Measurements from ENCODE around the gene UBA52.
A peak's percentile ranks its signal among the peaks of the same experiment; 100 is the strongest.

- TF ChIP-seq CTCF (IDR thresholded peaks at IDR 0.05 in 4 of 5, conservative IDR thresholded peaks at IDR 0.05 in 1 of 5) (peak in 3 of 5 experiments; percentile 34 to 39 (median 36)), POLR2A (IDR thresholded peaks at IDR 0.05) (no peak)
These were observed 18.9 kb downstream of the UBA52 start for GRCh38 chr19:18590273-18591272.

All from gastrocnemius medialis (tissue), 4 donors.